Endothelial cell of umbilical vein (primary cell): ENCODE measurements around the gene PLCD1. TPM values are rescaled to one million over a fixed set of nuclear protein-coding genes. Genes with fewer than 3 reads are reported as not detected.

Experiments used
- BruUV-seq: library from RNA; stranded (reverse); fragments of 400-500 nt; replicated peaks from 2 replicates; lab custom pipeline; 2021; lab: Mats Ljungman, UMichigan
- CTCF ChIA-PET: fragments of 300-600, 350-600 bp; sonication (Branson Sonifier 250); formaldehyde crosslinking; loops from one replicate; lab custom pipeline; 2021; ENCODE audit warnings: antibody characterized with exemption, inconsistent platforms; lab: Charles Lee
- POLR2A ChIA-PET: fragments of 300-600, 350-600 bp; sonication (Branson Sonifier 250); formaldehyde crosslinking; loops from one replicate; lab custom pipeline; 2021; ENCODE audit warnings: antibody characterized with exemption, inconsistent platforms; lab: Charles Lee
- DNase-seq: peaks from one replicate; pipeline ENCODE4 v3.0.0-alpha.2; 2011; ENCODE audit warnings: low read depth, low spot score
- FAIRE-seq: peaks from 2 replicates; lab custom pipeline; 2011; peaks lifted over from hg19 to GRCh38; lab: Jason Lieb, UNC
- H2AFZ ChIP-seq: 2 replicates; pipeline ENCODE4 v1.6.0; 2012; ENCODE audit warnings: low read depth, low read length, control low read depth, inconsistent platforms
- H3K27ac ChIP-seq: 2 replicates; pipeline ENCODE4 v1.5.1; 2011; ENCODE audit warnings: low read depth, mild to moderate bottlenecking, control low read depth, low read length, moderate library complexity; ENCODE audit not compliant: insufficient read depth
- H3K27me3 ChIP-seq, 2 experiments: 2 replicates each; pipeline versions ENCODE4 v1.6.0 to v1.6.1; 2011; ENCODE audit warnings: low read length in 2 of 2, mixed read lengths in 1 of 2; ENCODE audit not compliant: control insufficient read depth in 2 of 2, insufficient read depth in 2 of 2
- H3K36me3 ChIP-seq, 2 experiments: 2 replicates in 1 of 2; 3 replicates in 1 of 2; pipeline ENCODE4 v1.5.1; 2011; ENCODE audit warnings: low read length in 2 of 2, mild to moderate bottlenecking in 1 of 2, moderate library complexity in 1 of 2; ENCODE audit not compliant: control insufficient read depth in 2 of 2, insufficient read depth in 2 of 2; ENCODE audit errors: extremely low read depth in 1 of 2
- H3K4me1 ChIP-seq: 3 replicates; pipeline ENCODE4 v1.5.1; 2011; ENCODE audit warnings: mild to moderate bottlenecking, low read length; ENCODE audit not compliant: control insufficient read depth, insufficient read depth; ENCODE audit errors: extremely low read depth
- H3K4me2 ChIP-seq: 2 replicates; pipeline ENCODE4 v1.6.1; 2011; ENCODE audit warnings: low read length, control low read depth, mixed read lengths; ENCODE audit not compliant: insufficient read depth
- H3K4me3 ChIP-seq, 3 experiments: fragments of 200-600 bp in 1 of 3; sonication (generic), shearing (Covaris generic) in 1 of 3; replicated peaks in 1 of 3; 2 replicates each; pipeline ENCODE4 v1.5.1; 2011 to 2016; ENCODE audit warnings: control low read depth in 3 of 3, low read length in 3 of 3, mild to moderate bottlenecking in 2 of 3, inconsistent platforms in 1 of 3, low read depth in 1 of 3, moderate library complexity in 1 of 3; ENCODE audit not compliant: insufficient read depth in 1 of 3
- H3K79me2 ChIP-seq: 2 replicates; pipeline ENCODE4 v1.6.0; 2012; ENCODE audit warnings: low read length, inconsistent platforms; ENCODE audit not compliant: control insufficient read depth, insufficient read depth
- H3K9ac ChIP-seq: replicated peaks from 2 replicates; pipeline ENCODE3; 2011; ENCODE audit warnings: low read length, control low read depth; ENCODE audit not compliant: insufficient read depth; ENCODE audit errors: extremely low read depth
- H3K9me1 ChIP-seq: replicated peaks from 3 replicates; pipeline ENCODE4 v1.6.0; 2011; ENCODE audit warnings: mild to moderate bottlenecking, low read length; ENCODE audit not compliant: control insufficient read depth, insufficient read depth; ENCODE audit errors: extremely low read depth
- H3K9me3 ChIP-seq: replicated peaks from 2 replicates; pipeline ENCODE4 v1.5.1; 2012; ENCODE audit warnings: low read length, inconsistent platforms; ENCODE audit not compliant: control insufficient read depth, insufficient read depth
- H4K20me1 ChIP-seq: replicated peaks from 2 replicates; pipeline ENCODE3; 2011; ENCODE audit warnings: mild to moderate bottlenecking, low read length; ENCODE audit not compliant: control insufficient read depth, insufficient read depth; ENCODE audit errors: extremely low read depth
- EZH2 ChIP-seq: IDR thresholded peaks from 2 replicates; pipeline ENCODE4 v1.6.1; 2012; ENCODE audit warnings: borderline replicate concordance, low read depth, mild to moderate bottlenecking, moderate library complexity, low read length, inconsistent platforms; ENCODE audit not compliant: severe bottlenecking
- FOS ChIP-seq: IDR thresholded peaks from 2 replicates; pipeline ENCODE4 v1.6.1; 2011; ENCODE audit warnings: mild to moderate bottlenecking, low read length, moderate library complexity, borderline replicate concordance; ENCODE audit not compliant: insufficient read depth
- GATA2 ChIP-seq: IDR thresholded peaks from 2 replicates; pipeline ENCODE4 v1.7.0; 2011; ENCODE audit warnings: low read depth, mild to moderate bottlenecking, moderate library complexity, mixed read lengths, low read length; ENCODE audit not compliant: insufficient read length, insufficient read depth
- JUN ChIP-seq: IDR thresholded peaks from 2 replicates; pipeline ENCODE4 v1.6.1; 2011; ENCODE audit warnings: borderline replicate concordance, low read depth; ENCODE audit not compliant: insufficient read length, insufficient read depth
- MYC ChIP-seq: IDR thresholded peaks from one replicate; pipeline ENCODE4 v1.6.1; 2011; ENCODE audit warnings: mild to moderate bottlenecking, low read depth, low read length
- POLR2A ChIP-seq: IDR thresholded peaks from 2 replicates; pipeline ENCODE4 v1.6.1; 2012; ENCODE audit warnings: low read depth, mild to moderate bottlenecking, control low read depth, low read length
- POLR2AphosphoS5 ChIP-seq: IDR thresholded peaks from 2 replicates; pipeline ENCODE4 v1.6.1; 2012; ENCODE audit warnings: low read depth, mild to moderate bottlenecking, control low read depth, low read length, moderate library complexity; ENCODE audit not compliant: insufficient read depth
- dilution Hi-C: fragments of 300-500 bp; cut with MboI; formaldehyde crosslinking; loops from one replicate; pipeline ENCODE4 v1.15.0; 2019; ENCODE audit warnings: low sequenced_read_pairs; ENCODE audit not compliant: extremely low pct_ligation_motif_present
- intact Hi-C: fragments of 100-400 bp; cut with micrococcal nuclease; formaldehyde crosslinking; loops from one replicate; pipeline ENCODE4 v1.10.0; 2022
- polyA plus RNA-seq, 4 experiments: library from polyadenylated mRNA; depleted of rRNA in 3 of 4; stranded (reverse) in 3 of 4; unstranded in 1 of 4; fragments of >200 nt; gene quantifications; 2 replicates each; pipeline versions ENCODE4 v1.2.1 to v1.2.3, GENCODE V29; 2011 to 2012; ENCODE audit warnings: missing spikeins in 1 of 4
- total RNA-seq: library from RNA; stranded (reverse); gene quantifications from 2 replicates; pipeline ENCODE4 v1.2.3, GENCODE V29; 2021
- TF ChIP-seq, protein P1 (sequence below): IDR thresholded peaks from 2 replicates; pipeline ENCODE4 v1.6.1; 2011; ENCODE audit not compliant: insufficient read depth, insufficient read length
- TF ChIP-seq, protein P2 (sequence below), 2 donors: IDR thresholded peaks; 1 replicate in 1 of 2; 2 replicates in 1 of 2; pipeline ENCODE4 v1.5.1; 2011; ENCODE audit warnings: low read length in 2 of 2, mild to moderate bottlenecking in 2 of 2, moderate library complexity in 2 of 2, control low read depth in 1 of 2, inconsistent platforms in 1 of 2, low read depth in 1 of 2; ENCODE audit not compliant: insufficient read depth in 1 of 2; ENCODE audit errors: extremely low read depth in 1 of 2

Gene PLCD1
- total and polyA plus RNA-seq, 2 donors (not counting 3 experiments of a cell fraction or from before 2014, with no cell fraction given), result 12.6 to 15.3 TPM

DNA sequence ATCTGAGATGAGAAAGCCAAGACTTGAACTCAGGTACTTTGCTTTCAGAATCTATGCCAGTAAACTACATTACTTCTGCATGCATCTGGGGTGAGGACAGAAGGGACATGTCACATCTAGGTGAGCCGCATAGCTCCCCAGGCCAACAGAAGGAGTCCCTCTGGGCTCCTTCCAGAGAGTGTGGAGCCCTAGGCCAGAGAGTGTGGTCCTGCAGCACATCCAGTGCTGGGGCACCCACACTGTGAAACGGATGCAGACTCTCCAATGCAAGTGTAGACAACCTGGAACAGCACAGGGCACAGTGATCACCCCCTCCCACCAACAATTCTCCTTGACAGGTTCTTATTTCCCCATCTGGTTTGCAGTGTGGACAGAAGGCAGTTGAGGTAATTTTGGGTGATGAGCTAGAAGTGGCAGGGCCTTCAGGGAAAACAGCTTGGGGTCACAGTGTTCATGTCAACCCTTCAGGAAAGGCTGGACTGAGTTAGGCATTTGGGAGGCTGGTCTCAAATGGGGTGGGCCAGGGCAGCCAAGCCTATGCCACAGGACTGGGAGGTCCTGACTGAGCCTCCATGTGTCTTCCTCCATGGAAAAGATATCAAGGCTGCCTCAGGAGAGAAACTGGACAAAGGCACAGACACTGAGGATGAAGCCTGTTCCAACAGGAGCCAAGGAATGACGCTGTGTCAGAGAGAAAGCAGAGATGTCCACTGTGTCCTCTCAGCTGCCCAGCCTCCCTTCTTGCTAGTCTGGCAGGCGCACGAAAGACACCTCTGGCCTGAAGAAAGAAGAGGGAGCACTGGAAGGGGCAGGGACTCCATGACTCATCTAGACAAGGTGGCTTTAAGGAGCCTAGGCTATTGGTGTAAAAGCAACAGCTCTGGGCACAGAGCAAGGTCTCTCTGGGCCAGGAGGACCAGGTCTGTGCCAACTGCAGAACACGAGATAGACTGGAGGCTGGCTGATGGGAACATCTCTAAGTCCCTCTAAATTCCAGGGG, 1.7 kb downstream of the PLCD1 start:
- no peak for FAIRE-seq
- dilution Hi-C loops (no loop called here), intact Hi-C loops (no loop called here)
- no peaks in the 10 kb centered on the region for H4K20me1 ChIP-seq
- no peaks in the 10 kb centered on the region for H3K79me2 ChIP-seq
- H3K27me3 ChIP-seq, result no peaks in the 10 kb centered on the region
- H3K4me3 ChIP-seq, result no peak overlapping the region
- H3K4me1 ChIP-seq, result peaks cover 14% of the 10 kb centered on the region
- H3K27ac ChIP-seq, result no peak overlapping the region
- BruUV-seq, result no TSS peak
- TF ChIP-seq POLR2AphosphoS5, result no peak
- TF ChIP-seq, protein P1, sequence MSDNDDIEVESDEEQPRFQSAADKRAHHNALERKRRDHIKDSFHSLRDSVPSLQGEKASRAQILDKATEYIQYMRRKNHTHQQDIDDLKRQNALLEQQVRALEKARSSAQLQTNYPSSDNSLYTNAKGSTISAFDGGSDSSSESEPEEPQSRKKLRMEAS, result no peak
- TF ChIP-seq, protein P2, sequence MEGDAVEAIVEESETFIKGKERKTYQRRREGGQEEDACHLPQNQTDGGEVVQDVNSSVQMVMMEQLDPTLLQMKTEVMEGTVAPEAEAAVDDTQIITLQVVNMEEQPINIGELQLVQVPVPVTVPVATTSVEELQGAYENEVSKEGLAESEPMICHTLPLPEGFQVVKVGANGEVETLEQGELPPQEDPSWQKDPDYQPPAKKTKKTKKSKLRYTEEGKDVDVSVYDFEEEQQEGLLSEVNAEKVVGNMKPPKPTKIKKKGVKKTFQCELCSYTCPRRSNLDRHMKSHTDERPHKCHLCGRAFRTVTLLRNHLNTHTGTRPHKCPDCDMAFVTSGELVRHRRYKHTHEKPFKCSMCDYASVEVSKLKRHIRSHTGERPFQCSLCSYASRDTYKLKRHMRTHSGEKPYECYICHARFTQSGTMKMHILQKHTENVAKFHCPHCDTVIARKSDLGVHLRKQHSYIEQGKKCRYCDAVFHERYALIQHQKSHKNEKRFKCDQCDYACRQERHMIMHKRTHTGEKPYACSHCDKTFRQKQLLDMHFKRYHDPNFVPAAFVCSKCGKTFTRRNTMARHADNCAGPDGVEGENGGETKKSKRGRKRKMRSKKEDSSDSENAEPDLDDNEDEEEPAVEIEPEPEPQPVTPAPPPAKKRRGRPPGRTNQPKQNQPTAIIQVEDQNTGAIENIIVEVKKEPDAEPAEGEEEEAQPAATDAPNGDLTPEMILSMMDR (IDR thresholded peaks at IDR 0.05; ENCODE audit: extremely low read depth in 1 of 2, insufficient read depth in 1 of 2, low read depth in 1 of 2, low read length in 2 of 2), result no peak
- TF ChIP-seq JUN, result no peak
- TF ChIP-seq GATA2, result no peak
- no peak for TF ChIP-seq EZH2
- no peak for TF ChIP-seq FOS
- no peak for TF ChIP-seq MYC
- TF ChIP-seq POLR2A, result no peak
- H3K9me3 ChIP-seq, result no peaks in the 10 kb centered on the region
- no peak for DNase-seq
- H2AFZ ChIP-seq, result no peak overlapping the region
- CTCF ChIA-PET, result interaction anchor here (1.4 kb wide), 1 partner anchor 173 kb away, joined by 3 read pairs; no protein-coding TSS in a partner anchor
- POLR2A ChIA-PET, result no interaction called here
- H3K9ac ChIP-seq, result no peak overlapping the region
- H3K36me3 ChIP-seq, result no peaks in the 10 kb centered on the region
- no peak overlapping the region for H3K4me2 ChIP-seq
- no peaks in the 10 kb centered on the region for H3K9me1 ChIP-seq
